ENCODE results near the gene SLC25A5. TPM values are rescaled to one million over a fixed set of nuclear protein-coding genes. Genes with fewer than 3 reads are reported as not detected.

Gene SLC25A5
- 100 to 1,000 TPM; 348 to 392 TPM for total RNA-seq
- 100 to 1,000 TPM; 186 to 213 (median 199) TPM for polyA plus RNA-seq (ENCODE audit: insufficient read length in 6 of 6)
- long read RNA-seq, donor 1, transcript SLC25A5-203 (2 exons, 433 nt): minor isoform, 76 of 404 reads
- long read RNA-seq, donor 1, transcript SLC25A5-201 (4 exons, 1,274 nt): major isoform, 153 of 404 reads
- long read RNA-seq, donor 1, partial matches to known transcripts: 164 of 404 reads
- long read RNA-seq, donor 1, other reads (novel, unspliced or antisense): 11 of 404 reads
- long read RNA-seq, donor 2, transcript SLC25A5-203 (2 exons, 433 nt): minor isoform, 56 of 299 reads
- long read RNA-seq, donor 2, transcript SLC25A5-201 (4 exons, 1,274 nt): major isoform, 120 of 299 reads
- long read RNA-seq, donor 2, partial matches to known transcripts: 123 of 299 reads
- long read RNA-seq, donor 2, other reads (novel, unspliced or antisense): 0 of 299 reads
- long read RNA-seq, donor 3, transcript SLC25A5-201 (4 exons, 1,274 nt): major isoform, 81 of 181 reads
- long read RNA-seq, donor 3, transcript SLC25A5-203 (2 exons, 433 nt): minor isoform, 65 of 181 reads
- long read RNA-seq, donor 3, partial matches to known transcripts: 35 of 181 reads
- long read RNA-seq, donor 3, other reads (novel, unspliced or antisense): 0 of 181 reads
- long read RNA-seq, donor 4, transcript SLC25A5-201 (4 exons, 1,274 nt): major isoform, 348 of 399 reads
- long read RNA-seq, donor 4, partial matches to known transcripts: 2 of 399 reads
- long read RNA-seq, donor 4, other reads (novel, unspliced or antisense): 49 of 399 reads
- long read RNA-seq, donor 5, transcript SLC25A5-203 (2 exons, 433 nt): minor isoform, 53 of 293 reads
- long read RNA-seq, donor 5, transcript SLC25A5-201 (4 exons, 1,274 nt): major isoform, 121 of 293 reads
- long read RNA-seq, donor 5, partial matches to known transcripts: 118 of 293 reads
- long read RNA-seq, donor 5, other reads (novel, unspliced or antisense): 0 of 293 reads
- long read RNA-seq, donor 6, transcript SLC25A5-203 (2 exons, 433 nt): minor isoform, 64 of 262 reads
- long read RNA-seq, donor 6, transcript SLC25A5-201 (4 exons, 1,274 nt): major isoform, 103 of 262 reads
- long read RNA-seq, donor 6, partial matches to known transcripts: 94 of 262 reads
- long read RNA-seq, donor 6, other reads (novel, unspliced or antisense): 0 of 262 reads
- long read RNA-seq, donor 7, transcript SLC25A5-203 (2 exons, 433 nt): minor isoform, 21 of 124 reads
- long read RNA-seq, donor 7, transcript SLC25A5-201 (4 exons, 1,274 nt): major isoform, 64 of 124 reads
- long read RNA-seq, donor 7, partial matches to known transcripts: 39 of 124 reads
- long read RNA-seq, donor 7, other reads (novel, unspliced or antisense): 0 of 124 reads
- long read RNA-seq, donor 8, transcript SLC25A5-201 (4 exons, 1,274 nt): major isoform, 112 of 251 reads
- long read RNA-seq, donor 8, transcript SLC25A5-203 (2 exons, 433 nt): minor isoform, 29 of 251 reads
- long read RNA-seq, donor 8, partial matches to known transcripts: 105 of 251 reads
- long read RNA-seq, donor 8, other reads (novel, unspliced or antisense): 5 of 251 reads
- long read RNA-seq, donor 9, partial matches to known transcripts: 0 of 2 reads
- long read RNA-seq, donor 9, other reads (novel, unspliced or antisense): 0 of 2 reads
- long read RNA-seq, donor 10, transcript SLC25A5-201 (4 exons, 1,274 nt): major isoform, 404 of 411 reads
- long read RNA-seq, donor 10, partial matches to known transcripts: 2 of 411 reads
- long read RNA-seq, donor 10, other reads (novel, unspliced or antisense): 4 of 411 reads
- long read RNA-seq, donor 11, transcript SLC25A5-201 (4 exons, 1,274 nt): major isoform, 145 of 383 reads
- long read RNA-seq, donor 11, transcript SLC25A5-203 (2 exons, 433 nt): minor isoform, 123 of 383 reads
- long read RNA-seq, donor 11, partial matches to known transcripts: 113 of 383 reads
- long read RNA-seq, donor 11, other reads (novel, unspliced or antisense): 0 of 383 reads
- long read RNA-seq, donor 12, transcript SLC25A5-201 (4 exons, 1,274 nt): major isoform, 80 of 207 reads
- long read RNA-seq, donor 12, transcript SLC25A5-203 (2 exons, 433 nt): minor isoform, 46 of 207 reads
- long read RNA-seq, donor 12, partial matches to known transcripts: 81 of 207 reads
- long read RNA-seq, donor 12, other reads (novel, unspliced or antisense): 0 of 207 reads

DNA sequence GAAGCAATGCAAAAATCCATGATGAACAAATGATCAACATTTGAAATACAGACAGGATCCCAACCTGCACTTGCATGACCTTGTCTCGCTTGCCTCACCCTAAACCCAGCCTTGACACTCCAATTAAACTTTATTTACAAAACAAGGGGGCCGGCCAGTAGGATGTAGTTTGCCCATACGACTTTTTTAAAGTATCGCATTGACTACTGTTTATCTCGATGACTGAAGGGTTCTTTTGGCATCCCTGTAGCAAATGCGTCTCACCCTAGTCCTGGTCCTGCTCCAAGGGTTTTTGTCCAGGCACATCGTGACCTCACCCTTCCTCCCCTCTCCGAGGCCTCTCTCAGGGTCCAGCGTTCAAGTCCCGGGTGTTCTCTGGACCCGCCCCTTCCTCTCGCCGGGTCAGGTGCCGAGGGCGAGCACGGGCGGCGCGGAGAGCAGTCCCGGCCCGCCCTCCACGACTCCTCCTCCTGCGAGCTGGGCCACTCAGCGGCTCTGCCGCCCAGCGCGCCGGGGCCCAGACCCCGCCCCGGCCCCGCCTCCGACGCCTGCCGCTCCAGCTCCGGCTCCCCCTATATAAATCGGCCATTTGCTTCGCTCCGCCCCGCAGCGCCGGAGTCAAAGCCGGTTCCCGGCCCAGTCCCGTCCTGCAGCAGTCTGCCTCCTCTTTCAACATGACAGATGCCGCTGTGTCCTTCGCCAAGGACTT lies at the start of gene SLC25A5:
Gene SLC25A5 (plus strand): TSS at position 603 of the 709 bp plus-strand sequence. CDS start 72 bp downstream, at position 675.
- H3K4me1 ChIP-seq: peaks cover 0 to 12% of the 10 kb centered on the region in 2 donors
- H3K9me3 ChIP-seq: no peaks in the 10 kb centered on the region
- H3K27ac ChIP-seq: peak within 1 kb of the TSS; percentile 88 to 94
- TF ChIP-seq, protein P1, sequence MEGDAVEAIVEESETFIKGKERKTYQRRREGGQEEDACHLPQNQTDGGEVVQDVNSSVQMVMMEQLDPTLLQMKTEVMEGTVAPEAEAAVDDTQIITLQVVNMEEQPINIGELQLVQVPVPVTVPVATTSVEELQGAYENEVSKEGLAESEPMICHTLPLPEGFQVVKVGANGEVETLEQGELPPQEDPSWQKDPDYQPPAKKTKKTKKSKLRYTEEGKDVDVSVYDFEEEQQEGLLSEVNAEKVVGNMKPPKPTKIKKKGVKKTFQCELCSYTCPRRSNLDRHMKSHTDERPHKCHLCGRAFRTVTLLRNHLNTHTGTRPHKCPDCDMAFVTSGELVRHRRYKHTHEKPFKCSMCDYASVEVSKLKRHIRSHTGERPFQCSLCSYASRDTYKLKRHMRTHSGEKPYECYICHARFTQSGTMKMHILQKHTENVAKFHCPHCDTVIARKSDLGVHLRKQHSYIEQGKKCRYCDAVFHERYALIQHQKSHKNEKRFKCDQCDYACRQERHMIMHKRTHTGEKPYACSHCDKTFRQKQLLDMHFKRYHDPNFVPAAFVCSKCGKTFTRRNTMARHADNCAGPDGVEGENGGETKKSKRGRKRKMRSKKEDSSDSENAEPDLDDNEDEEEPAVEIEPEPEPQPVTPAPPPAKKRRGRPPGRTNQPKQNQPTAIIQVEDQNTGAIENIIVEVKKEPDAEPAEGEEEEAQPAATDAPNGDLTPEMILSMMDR (IDR thresholded peaks at IDR 0.05): no peak
- peaks cover 0 to 19% of the 10 kb centered on the region in 2 donors for H3K36me3 ChIP-seq
- H3K27me3 ChIP-seq: no peaks in the 10 kb centered on the region
- ATAC-seq: peak; percentile 95
- H3K4me3 ChIP-seq: peak within 1 kb of the TSS; percentile 62 to 68
- DNase-seq: peak; percentile 62 to 95 (median 86)
- intact Hi-C loops (cut with DNase I): no loop called here

DNA sequence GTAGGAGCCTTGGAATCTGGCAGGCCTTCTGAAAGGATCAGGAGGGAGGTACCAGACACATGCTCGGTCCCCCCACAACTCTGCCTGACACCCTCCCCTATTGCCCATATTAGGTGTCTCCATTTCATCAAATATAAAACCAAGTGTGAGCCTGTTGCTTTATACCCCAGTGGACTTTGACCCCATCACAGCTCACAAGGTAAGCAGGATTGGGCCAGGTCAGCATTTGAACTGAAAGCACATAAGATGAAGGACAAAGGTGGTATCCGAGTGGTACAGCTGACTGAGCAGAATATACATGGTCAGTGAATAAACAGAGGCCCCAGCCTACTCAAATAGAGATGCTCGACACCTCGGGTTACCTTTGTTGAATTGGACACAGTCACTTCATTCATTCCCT lies 49.1 kb upstream of the SLC25A5 start:
- Histone ChIP-seq H3K36me3 (no peaks in the 10 kb centered on the region), H3K9me3 (no peaks in the 10 kb centered on the region), H3K4me3 (no peak overlapping the region), H3K27me3 (no peaks in the 10 kb centered on the region), H3K4me1 (no peaks in the 10 kb centered on the region), H3K27ac (no peak overlapping the region)
- intact Hi-C loops (cut with DNase I): no loop called here
- ATAC-seq: no peak
- TF ChIP-seq, protein P1 (IDR thresholded peaks at IDR 0.05): no peak
- DNase-seq: no peak

DNA sequence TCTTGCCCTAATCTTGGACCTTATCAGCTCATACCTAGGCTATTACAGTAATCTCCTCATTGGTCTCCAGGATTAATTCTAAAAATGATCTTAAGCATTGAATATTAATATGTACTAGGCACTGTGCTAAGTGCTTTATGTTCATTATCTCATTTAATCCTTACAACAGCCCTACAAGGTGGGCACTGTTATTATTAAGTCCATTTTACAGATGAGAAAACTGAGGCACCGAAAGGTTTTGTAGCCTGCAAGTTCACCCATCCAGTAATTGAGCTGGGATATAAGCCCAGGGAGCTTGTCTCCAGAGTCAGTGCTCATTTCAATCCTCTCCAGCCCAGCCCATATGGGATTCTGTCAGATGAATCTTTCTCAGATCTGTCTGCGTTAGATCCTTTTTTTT lies 48.3 kb upstream of the SLC25A5 start:
- H3K27ac ChIP-seq: no peak overlapping the region
- no peaks in the 10 kb centered on the region for H3K36me3 ChIP-seq
- no peak overlapping the region for H3K4me3 ChIP-seq
- TF ChIP-seq, protein P1 (IDR thresholded peaks at IDR 0.05): no peak
- ATAC-seq: no peak
- intact Hi-C loops (cut with DNase I): no loop called here
- no peaks in the 10 kb centered on the region for H3K4me1 ChIP-seq
- H3K27me3 ChIP-seq: no peaks in the 10 kb centered on the region
- H3K9me3 ChIP-seq: no peaks in the 10 kb centered on the region
- no peak for DNase-seq
